HL-60 (cell line): ENCODE data around the gene MRPL28.

Experiments
- DNase-seq, 2 experiments: peaks; one replicate each; pipeline ENCODE4 v3.0.0-alpha.2; 2010 to 2020; ENCODE audit warnings: low read depth in 1 of 2, low spot score in 1 of 2
- H3K27ac ChIP-seq: fragments of 250-450 bp; sonication (Bioruptor Pico); replicated peaks from 2 replicates; pipeline ENCODE4 v1.5.1; 2020; ENCODE audit warnings: mild to moderate bottlenecking, moderate library complexity
- H3K27me3 ChIP-seq: fragments of 250-450 bp; sonication (Bioruptor Pico); 2 replicates; pipeline ENCODE4 v1.5.1; 2021; ENCODE audit warnings: mild to moderate bottlenecking, moderate library complexity; ENCODE audit not compliant: insufficient read depth, poor library complexity, severe bottlenecking
- H3K4me3 ChIP-seq: replicated peaks from 2 replicates; pipeline ENCODE4 v1.5.1; 2011; ENCODE audit warnings: mild to moderate bottlenecking, control low read depth, low read length; ENCODE audit not compliant: insufficient read depth
- CTCF ChIP-seq: IDR thresholded peaks from one replicate; pipeline ENCODE4 v1.5.1; 2011; ENCODE audit warnings: low read length, control low read depth, inconsistent platforms; ENCODE audit not compliant: insufficient read depth
- GABPA ChIP-seq: IDR thresholded peaks from 2 replicates; pipeline ENCODE4 v1.6.1; 2012; ENCODE audit warnings: low read depth
- POLR2AphosphoS5 ChIP-seq: IDR thresholded peaks from 2 replicates; pipeline ENCODE4 v1.6.1; 2012; ENCODE audit warnings: low read depth
- REST ChIP-seq: IDR thresholded peaks from 2 replicates; pipeline ENCODE4 v1.6.1; 2012; ENCODE audit warnings: low read depth; ENCODE audit not compliant: insufficient replicate concordance
- SPI1 ChIP-seq: IDR thresholded peaks from 2 replicates; pipeline ENCODE4 v1.6.1; 2012; ENCODE audit warnings: low read depth, mild to moderate bottlenecking, borderline replicate concordance

The MRPL28 gene

GRCh38 chr16:369866-370436 is 387 bp downstream of the MRPL28 start:
- H3K27ac ChIP-seq = no peak overlapping the region

GRCh38 chr16:369275-369865 is 968 bp downstream of the MRPL28 start:
- Histone ChIP-seq H3K4me3 (no peak overlapping the region), H3K27ac (no peak overlapping the region), H3K27me3 (no peaks in the 10 kb centered on the region)
- no peak for DNase-seq
- no peak for TF ChIP-seq CTCF
- no peak for TF ChIP-seq REST
- TF ChIP-seq SPI1 = no peak
- TF ChIP-seq POLR2AphosphoS5 = no peak
- no peak for TF ChIP-seq GABPA

More at GRCh38 chr16:369866-370436, 387 bp downstream of the MRPL28 start:
- no peak for TF ChIP-seq CTCF
- TF ChIP-seq POLR2AphosphoS5 = no peak
- TF ChIP-seq REST = no peak
- no peak for TF ChIP-seq SPI1
- TF ChIP-seq GABPA = no peak
- H3K4me3 ChIP-seq = peak overlapping the region; percentile 42
- no peaks in the 10 kb centered on the region for H3K27me3 ChIP-seq
- no peak for DNase-seq

GRCh38 chr16:368388-369158 is 1.8 kb downstream of the MRPL28 start:
- Histone ChIP-seq H3K4me3 (no peak overlapping the region), H3K27me3 (no peaks in the 10 kb centered on the region), H3K27ac (no peak overlapping the region)
- TF ChIP-seq SPI1 = no peak
- TF ChIP-seq GABPA = no peak
- TF ChIP-seq REST = no peak
- no peak for TF ChIP-seq CTCF
- no peak for TF ChIP-seq POLR2AphosphoS5
- no peak for DNase-seq
